GM18870 (cell line): Measurements from ENCODE around the gene KCP.

Source experiments
- ATAC-seq: cut with Tn5 transposase; IDR thresholded peaks from one replicate; pipeline ENCODE4 v1.9.1; 2021; ENCODE audit warnings: moderate library complexity; ENCODE audit not compliant: unreplicated experiment

KCP gene

GRCh38 chr7:128830231-128831177 lies 80.0 kb downstream of the KCP start, which contains the start of gene FLNC:
TSS of gene FLNC (plus strand) at chr7:128830406. CDS start at chr7:128830638, 232 bp downstream.
- ATAC-seq = no peak

GRCh38 chr7:128829391-128830166 lies 80.9 kb downstream of the KCP start:
- ATAC-seq = no peak

GRCh38 chr7:128827971-128828711 lies 82.4 kb downstream of the KCP start:
- no peak for ATAC-seq

- no peak for ATAC-seq
These were observed 83.1 kb downstream of the KCP start for GRCh38 chr7:128827248-128827958.

GRCh38 chr7:128826916-128827247 lies 83.6 kb downstream of the KCP start:
- ATAC-seq = no peak
